Karpas-422 (cell line): ENCODE measurements around the gene THEMIS2. TPM values are rescaled to one million over a fixed set of nuclear protein-coding genes. Genes with fewer than 3 reads are reported as not detected.
A peak's percentile ranks its signal among the peaks of the same experiment; 100 is the strongest.
"Not testable (repeated sequence)": the region's sequence is repeated elsewhere in the genome, so short reads cannot be mapped to it uniquely, and the experiment has no call there.

Source experiments
- DNase-seq: peaks from one replicate; pipeline ENCODE4 v3.0.0-alpha.2; 2015
- H2AFZ ChIP-seq: fragments of 200-600 bp; sonication (generic); 2 replicates; pipeline ENCODE4 v1.6.1; 2014; ENCODE audit warnings: antibody characterized with exemption, low read length, mixed read lengths
- H3K27ac ChIP-seq: fragments of 200-600 bp; sonication (generic); 2 replicates; pipeline ENCODE4 v1.5.1; 2014; ENCODE audit warnings: mild to moderate bottlenecking, low read length, moderate library complexity
- H3K27me3 ChIP-seq: fragments of 200-600 bp; sonication (generic); 2 replicates; pipeline ENCODE4 v1.6.1; 2014; ENCODE audit warnings: low read length, mixed read lengths
- H3K36me3 ChIP-seq: fragments of 200-600 bp; sonication (generic); 2 replicates; pipeline ENCODE4 v1.6.1; 2014; ENCODE audit warnings: low read length, mixed read lengths; ENCODE audit not compliant: insufficient read depth
- H3K4me1 ChIP-seq: fragments of 200-600 bp; sonication (generic); 2 replicates; pipeline ENCODE4 v1.6.1; 2014; ENCODE audit warnings: mild to moderate bottlenecking, low read length, mixed read lengths
- H3K4me2 ChIP-seq: fragments of 200-600 bp; sonication (generic); 2 replicates; pipeline ENCODE4 v1.6.1; 2014; ENCODE audit warnings: low read length, low read depth, mild to moderate bottlenecking; ENCODE audit not compliant: poor library complexity, severe bottlenecking
- H3K4me3 ChIP-seq: fragments of 200-600 bp; sonication (generic); 2 replicates; pipeline ENCODE4 v1.5.1; 2014; ENCODE audit warnings: mild to moderate bottlenecking, antibody characterized with exemption, low read length, mixed read lengths
- H3K79me2 ChIP-seq: fragments of 200-600 bp; sonication (generic); 2 replicates; pipeline ENCODE4 v1.6.1; 2014; ENCODE audit warnings: mild to moderate bottlenecking, low read length, mixed read lengths
- H3K9ac ChIP-seq: fragments of 200-600 bp; sonication (generic); 2 replicates; pipeline ENCODE4 v1.6.0; 2014; ENCODE audit warnings: low read length
- H3K9me2 ChIP-seq: fragments of 200-600 bp; sonication (generic), shearing (Covaris generic); replicated peaks from 2 replicates; pipeline ENCODE4 v1.6.0; 2014; ENCODE audit warnings: mild to moderate bottlenecking, low read length, moderate library complexity; ENCODE audit not compliant: insufficient read depth
- H3K9me3 ChIP-seq: fragments of 300-700, 200-600 bp; sonication (generic); 2 replicates; pipeline ENCODE4 v1.6.1; 2014; ENCODE audit warnings: low read length, mixed read lengths
- H4K20me1 ChIP-seq: fragments of 200-600 bp; sonication (generic); 2 replicates; pipeline ENCODE4 v1.6.1; 2014; ENCODE audit warnings: mild to moderate bottlenecking, antibody characterized with exemption, low read length, low read depth; ENCODE audit not compliant: insufficient read depth
- total RNA-seq: library from RNA; depleted of rRNA; stranded (reverse); fragments of >200 nt; shearing (Covaris generic); gene quantifications from 2 replicates; pipeline ENCODE4 v1.2.3, GENCODE V29; 2014; ENCODE audit warnings: low replicate concordance; rRNA removed

Gene THEMIS2
- total RNA-seq = 8.7 and 9.2 TPM in 2 replicates

GRCh38 chr1:27872059-27872801 lies at the start of gene THEMIS2:
THEMIS2 (plus strand) TSS chr1:27872544; CDS start chr1:27872572, 28 bp downstream.
- Histone ChIP-seq H4K20me1 (no peaks in the 10 kb centered on the region), H3K4me1 (peaks cover 38% of the 10 kb centered on the region), H2AFZ (peak within 1 kb of the TSS; percentile 88; the same call in 1 of the 2 replicates), H3K27ac (no peak within 1 kb of the TSS), H3K9ac (peak within 1 kb of the TSS; percentile 72), H3K9me3 (no peaks in the 10 kb centered on the region), H3K79me2 (no peaks in the 10 kb centered on the region), H3K27me3 (peaks cover 3% of the 10 kb centered on the region; the same call in 1 of the 2 replicates), H3K4me3 (peak within 1 kb of the TSS; percentile 74), H3K36me3 (no peaks in the 10 kb centered on the region), H3K9me2 (no peaks in the 10 kb centered on the region), H3K4me2 (peak within 1 kb of the TSS; percentile 96)
- peak; percentile 81 for DNase-seq

DNA sequence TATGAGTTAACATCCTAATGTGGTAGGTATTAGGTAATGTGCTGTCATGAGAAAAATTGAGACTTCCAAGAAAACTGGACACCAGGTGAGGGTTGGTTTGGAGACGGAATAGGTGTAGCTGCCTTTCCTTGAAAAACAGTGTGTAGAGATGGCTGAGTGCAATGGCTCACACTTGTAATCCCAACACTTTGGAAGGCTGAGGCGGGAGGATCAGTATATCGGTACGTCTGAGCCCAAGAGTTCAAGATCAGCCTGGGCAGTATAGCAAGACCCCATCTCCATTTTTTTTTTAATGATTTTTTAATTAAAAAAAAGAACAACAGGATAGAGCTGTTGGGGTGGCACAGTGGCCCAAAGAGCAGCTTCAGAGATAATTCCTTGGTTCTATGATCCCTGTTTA lies 48.6 kb upstream of the THEMIS2 start:
- no peaks in the 10 kb centered on the region for H3K79me2 ChIP-seq
- H3K4me1 ChIP-seq = no peaks in the 10 kb centered on the region
- H3K9ac ChIP-seq = no peak overlapping the region
- H3K4me2 ChIP-seq = no peak overlapping the region
- no peak overlapping the region for H3K4me3 ChIP-seq
- no peaks in the 10 kb centered on the region for H3K9me3 ChIP-seq
- DNase-seq = no peak
- no peaks in the 10 kb centered on the region for H3K27me3 ChIP-seq
- H3K36me3 ChIP-seq = peaks cover 23% of the 10 kb centered on the region
- H2AFZ ChIP-seq = no peak overlapping the region
- H4K20me1 ChIP-seq = no peaks in the 10 kb centered on the region
- no peaks in the 10 kb centered on the region for H3K9me2 ChIP-seq
- no peak overlapping the region for H3K27ac ChIP-seq

DNA sequence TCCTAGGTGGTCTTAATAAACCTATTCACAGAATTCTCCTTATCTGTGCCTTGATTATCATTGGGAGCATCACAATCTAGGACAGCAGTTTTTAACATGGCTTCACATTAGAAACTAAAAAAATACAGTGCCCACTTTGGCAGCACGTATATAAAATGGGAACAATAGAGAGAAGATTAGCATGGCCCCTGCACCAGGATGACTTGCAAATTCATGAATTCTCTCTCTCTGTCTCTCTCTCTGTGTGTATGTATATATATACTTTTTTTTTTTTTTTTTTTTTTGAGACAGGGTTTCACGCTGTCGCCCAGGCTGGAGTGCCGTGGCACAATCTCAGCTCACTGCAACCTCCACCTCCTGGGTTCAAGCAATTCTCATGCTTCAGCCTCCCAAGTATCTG lies 47.9 kb upstream of the THEMIS2 start:
- Histone ChIP-seq H3K4me3 (no peak overlapping the region), H3K27ac (no peak overlapping the region), H3K27me3 (no peaks in the 10 kb centered on the region)

DNA sequence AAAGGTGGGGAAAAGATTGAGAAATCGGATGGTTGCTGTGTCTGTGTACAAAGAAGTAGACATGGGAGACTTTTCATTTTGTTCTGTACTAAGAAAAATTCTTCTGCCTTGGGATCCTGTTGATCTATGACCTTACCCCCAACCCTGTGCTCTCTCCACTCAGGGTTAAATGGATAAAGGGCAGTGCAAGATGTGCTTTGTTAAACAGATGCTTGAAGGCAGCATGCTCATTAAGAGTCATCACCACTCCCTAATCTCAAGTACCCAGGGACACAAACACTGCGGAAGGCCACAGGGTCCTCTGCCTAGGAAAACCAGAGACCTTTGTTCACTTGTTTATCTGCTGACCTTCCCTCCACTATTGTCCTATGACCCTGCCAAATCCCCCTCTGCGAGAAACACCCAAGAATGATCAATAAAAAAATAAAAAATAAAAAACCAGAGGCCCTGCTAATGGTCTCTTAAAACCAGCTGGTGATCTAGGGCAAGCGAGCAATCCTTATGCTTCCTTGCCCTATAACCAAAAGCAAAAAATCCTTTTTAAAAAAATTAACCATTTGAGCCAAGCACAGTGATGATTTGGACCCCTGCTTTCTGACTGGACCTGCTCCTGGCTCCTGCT lies 42.9 kb upstream of the THEMIS2 start:
- Histone ChIP-seq H3K4me2 (peak overlapping the region; percentile 73), H3K36me3 (peaks cover 18% of the 10 kb centered on the region; the same call in 1 of the 2 replicates), H3K4me3 (peak overlapping the region; percentile 81), H3K4me1 (peaks cover 23% of the 10 kb centered on the region), H3K9ac (peak overlapping the region; percentile 93), H3K27ac (peak overlapping the region; percentile 70), H3K79me2 (peaks cover 39% of the 10 kb centered on the region)
- not testable (repeated sequence) for H3K27me3 ChIP-seq, H3K9me3 ChIP-seq, H2AFZ ChIP-seq, H4K20me1 ChIP-seq, DNase-seq, H3K9me2 ChIP-seq

More for the DNA sequence above, 47.9 kb upstream of the THEMIS2 start:
- Histone ChIP-seq H3K9me2 (no peaks in the 10 kb centered on the region), H3K9me3 (no peaks in the 10 kb centered on the region), H3K36me3 (peaks cover 21% of the 10 kb centered on the region), H4K20me1 (no peaks in the 10 kb centered on the region), H3K79me2 (no peaks in the 10 kb centered on the region), H2AFZ (no peak overlapping the region), H3K4me1 (no peaks in the 10 kb centered on the region), H3K4me2 (no peak overlapping the region), H3K9ac (no peak overlapping the region)
- DNase-seq = no peak

- no peaks in the 10 kb centered on the region for H4K20me1 ChIP-seq
- no peaks in the 10 kb centered on the region for H3K27me3 ChIP-seq
- peak within 1 kb of the TSS; percentile 81 for H3K4me3 ChIP-seq
- peak; percentile 99 for DNase-seq
- peak within 1 kb of the TSS; percentile 73 for H3K4me2 ChIP-seq
- no peaks in the 10 kb centered on the region for H3K9me3 ChIP-seq
- peaks cover 23% of the 10 kb centered on the region for H3K4me1 ChIP-seq
- H2AFZ ChIP-seq = peak within 1 kb of the TSS; percentile 57; the same call in 1 of the 2 replicates
- H3K79me2 ChIP-seq = peaks cover 53% of the 10 kb centered on the region
- H3K9me2 ChIP-seq = no peaks in the 10 kb centered on the region
- peaks cover 28% of the 10 kb centered on the region; the same call in 1 of the 2 replicates for H3K36me3 ChIP-seq
- H3K27ac ChIP-seq = peak within 1 kb of the TSS; percentile 70
- peak within 1 kb of the TSS; percentile 93 for H3K9ac ChIP-seq
Observed at GRCh38 chr1:27830621-27831440, 41.5 kb upstream of the THEMIS2 start, which contains the start of gene PPP1R8. PPP1R8 (plus strand) TSS chr1:27830782; CDS start chr1:27830836, 54 bp downstream.

GRCh38 chr1:27831568-27832410 lies 40.6 kb upstream of the THEMIS2 start:
- Histone ChIP-seq H3K27ac (peak overlapping the region; percentile 70), H3K4me3 (peak overlapping the region; percentile 81), H3K4me2 (peak overlapping the region; percentile 73), H4K20me1 (no peaks in the 10 kb centered on the region), H2AFZ (no peak overlapping the region), H3K9ac (peak overlapping the region; percentile 93), H3K9me2 (no peaks in the 10 kb centered on the region), H3K9me3 (no peaks in the 10 kb centered on the region), H3K27me3 (no peaks in the 10 kb centered on the region), H3K79me2 (peaks cover 60% of the 10 kb centered on the region), H3K4me1 (peaks cover 23% of the 10 kb centered on the region), H3K36me3 (peaks cover 34% of the 10 kb centered on the region; the same call in 1 of the 2 replicates)
- DNase-seq = peak; percentile 61

GRCh38 chr1:27832762-27833161 lies 39.6 kb upstream of the THEMIS2 start:
- peaks cover 63% of the 10 kb centered on the region for H3K79me2 ChIP-seq
- DNase-seq = no peak
- H3K9ac ChIP-seq = peak overlapping the region; percentile 93; the same call in 1 of the 2 replicates
- peak overlapping the region; percentile 73 for H3K4me2 ChIP-seq
- no peaks in the 10 kb centered on the region for H4K20me1 ChIP-seq
- H3K4me3 ChIP-seq = peak overlapping the region; percentile 81
- H3K4me1 ChIP-seq = peaks cover 23% of the 10 kb centered on the region
- H2AFZ ChIP-seq = no peak overlapping the region
- H3K27ac ChIP-seq = peak overlapping the region; percentile 70; the same call in 1 of the 2 replicates
- H3K36me3 ChIP-seq = peaks cover 36% of the 10 kb centered on the region; the same call in 1 of the 2 replicates
- no peaks in the 10 kb centered on the region for H3K27me3 ChIP-seq
- H3K9me2 ChIP-seq = no peaks in the 10 kb centered on the region
- no peaks in the 10 kb centered on the region for H3K9me3 ChIP-seq
